Liver (tissue), 3 donors: Measurements from ENCODE around the gene ZBTB17.

Source experiments
- EGR1 ChIP-seq, 2 donors: IDR thresholded peaks; 2 replicates each; pipeline ENCODE4 v1.6.1; 2016 to 2018; ENCODE audit warnings: antibody characterized with exemption in 2 of 2, low read depth in 2 of 2
- HNF4A ChIP-seq, 2 donors: conservative IDR thresholded peaks; 2 replicates each; pipeline ENCODE4 v1.6.1; 2016; ENCODE audit warnings: antibody characterized with exemption in 2 of 2, mild to moderate bottlenecking in 2 of 2
- JUND ChIP-seq, 2 donors: IDR thresholded peaks; 2 replicates each; pipeline ENCODE4 v1.6.1; 2016; ENCODE audit warnings: antibody characterized with exemption in 2 of 2
- RAD21 ChIP-seq, 2 donors: IDR thresholded peaks; 2 replicates each; pipeline ENCODE4 v1.6.1; 2016; ENCODE audit warnings: antibody characterized with exemption in 2 of 2, mild to moderate bottlenecking in 2 of 2
- RXRA ChIP-seq, 2 donors: IDR thresholded peaks; 2 replicates each; pipeline ENCODE4 v1.6.1; 2017 to 2018; ENCODE audit warnings: antibody characterized with exemption in 2 of 2, mild to moderate bottlenecking in 1 of 2
- TAF1 ChIP-seq: conservative IDR thresholded peaks from 2 replicates; pipeline ENCODE4 v1.6.1; 2016; ENCODE audit warnings: antibody characterized with exemption, mild to moderate bottlenecking
- TF ChIP-seq, protein P1 (sequence below): IDR thresholded peaks from 2 replicates; pipeline ENCODE4 v1.6.1; 2016; ENCODE audit warnings: antibody characterized with exemption, mild to moderate bottlenecking
- TF ChIP-seq, protein P2 (sequence below): fragments of 150-350 bp; IDR thresholded peaks from 2 replicates; pipeline ENCODE4 v1.5.1; 2017; ENCODE audit warnings: improper control_type of control experiment, low read depth, low read length; ENCODE audit not compliant: missing input control
- TF ChIP-seq, protein P3 (sequence below): IDR thresholded peaks from 2 replicates; pipeline ENCODE4 v1.6.1; 2016; ENCODE audit warnings: antibody characterized with exemption
- TF ChIP-seq, protein P4 (sequence below): IDR thresholded peaks from 2 replicates; pipeline ENCODE4 v1.6.1; 2016; ENCODE audit warnings: antibody characterized with exemption
- donor health status: healthy.
- donor health status: healthy.

DNA sequence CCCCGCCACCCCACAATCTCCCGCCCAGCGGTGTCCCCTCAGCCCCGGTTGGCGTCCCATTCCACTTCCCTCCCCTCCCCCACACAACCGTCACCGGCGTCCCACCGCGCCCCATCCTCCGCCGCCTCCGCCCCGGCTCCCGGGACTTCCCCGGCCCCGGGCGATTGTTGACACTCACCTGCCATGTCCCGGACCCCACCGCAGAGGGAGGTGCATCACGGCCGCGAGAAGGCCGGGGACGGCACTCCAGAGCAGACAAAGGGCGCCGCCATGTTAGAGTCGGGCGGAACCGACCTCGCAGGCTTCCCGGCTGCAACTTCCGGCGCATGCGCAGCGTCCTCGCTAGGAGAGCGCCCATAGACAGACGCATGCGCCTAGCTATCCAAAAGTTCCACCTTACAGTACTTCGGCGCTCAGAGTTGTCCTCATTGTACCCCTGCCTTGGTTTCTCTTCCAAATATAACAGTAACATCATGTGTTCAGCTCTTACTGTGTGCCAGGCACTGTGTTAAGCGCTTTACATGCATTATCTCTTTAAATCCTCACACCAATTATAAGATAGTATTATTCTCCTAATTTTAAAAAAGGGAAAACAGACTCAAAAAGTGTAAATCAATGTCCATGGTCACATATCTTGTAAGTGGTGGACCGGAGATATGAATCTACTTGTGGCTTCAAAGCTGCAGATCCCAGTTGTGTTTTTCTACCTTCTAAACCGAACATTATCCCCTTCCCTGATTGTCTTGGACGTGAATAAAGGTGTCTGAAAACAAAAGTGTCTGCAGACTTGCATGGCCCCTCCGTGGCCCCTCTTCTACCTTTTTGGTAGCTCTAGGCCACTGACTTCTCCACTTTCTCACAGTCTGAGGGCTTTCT lies at the start of gene ZBTB17:
- TF ChIP-seq, protein P1, sequence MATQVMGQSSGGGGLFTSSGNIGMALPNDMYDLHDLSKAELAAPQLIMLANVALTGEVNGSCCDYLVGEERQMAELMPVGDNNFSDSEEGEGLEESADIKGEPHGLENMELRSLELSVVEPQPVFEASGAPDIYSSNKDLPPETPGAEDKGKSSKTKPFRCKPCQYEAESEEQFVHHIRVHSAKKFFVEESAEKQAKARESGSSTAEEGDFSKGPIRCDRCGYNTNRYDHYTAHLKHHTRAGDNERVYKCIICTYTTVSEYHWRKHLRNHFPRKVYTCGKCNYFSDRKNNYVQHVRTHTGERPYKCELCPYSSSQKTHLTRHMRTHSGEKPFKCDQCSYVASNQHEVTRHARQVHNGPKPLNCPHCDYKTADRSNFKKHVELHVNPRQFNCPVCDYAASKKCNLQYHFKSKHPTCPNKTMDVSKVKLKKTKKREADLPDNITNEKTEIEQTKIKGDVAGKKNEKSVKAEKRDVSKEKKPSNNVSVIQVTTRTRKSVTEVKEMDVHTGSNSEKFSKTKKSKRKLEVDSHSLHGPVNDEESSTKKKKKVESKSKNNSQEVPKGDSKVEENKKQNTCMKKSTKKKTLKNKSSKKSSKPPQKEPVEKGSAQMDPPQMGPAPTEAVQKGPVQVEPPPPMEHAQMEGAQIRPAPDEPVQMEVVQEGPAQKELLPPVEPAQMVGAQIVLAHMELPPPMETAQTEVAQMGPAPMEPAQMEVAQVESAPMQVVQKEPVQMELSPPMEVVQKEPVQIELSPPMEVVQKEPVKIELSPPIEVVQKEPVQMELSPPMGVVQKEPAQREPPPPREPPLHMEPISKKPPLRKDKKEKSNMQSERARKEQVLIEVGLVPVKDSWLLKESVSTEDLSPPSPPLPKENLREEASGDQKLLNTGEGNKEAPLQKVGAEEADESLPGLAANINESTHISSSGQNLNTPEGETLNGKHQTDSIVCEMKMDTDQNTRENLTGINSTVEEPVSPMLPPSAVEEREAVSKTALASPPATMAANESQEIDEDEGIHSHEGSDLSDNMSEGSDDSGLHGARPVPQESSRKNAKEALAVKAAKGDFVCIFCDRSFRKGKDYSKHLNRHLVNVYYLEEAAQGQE, result no peak
- TF ChIP-seq, protein P2, sequence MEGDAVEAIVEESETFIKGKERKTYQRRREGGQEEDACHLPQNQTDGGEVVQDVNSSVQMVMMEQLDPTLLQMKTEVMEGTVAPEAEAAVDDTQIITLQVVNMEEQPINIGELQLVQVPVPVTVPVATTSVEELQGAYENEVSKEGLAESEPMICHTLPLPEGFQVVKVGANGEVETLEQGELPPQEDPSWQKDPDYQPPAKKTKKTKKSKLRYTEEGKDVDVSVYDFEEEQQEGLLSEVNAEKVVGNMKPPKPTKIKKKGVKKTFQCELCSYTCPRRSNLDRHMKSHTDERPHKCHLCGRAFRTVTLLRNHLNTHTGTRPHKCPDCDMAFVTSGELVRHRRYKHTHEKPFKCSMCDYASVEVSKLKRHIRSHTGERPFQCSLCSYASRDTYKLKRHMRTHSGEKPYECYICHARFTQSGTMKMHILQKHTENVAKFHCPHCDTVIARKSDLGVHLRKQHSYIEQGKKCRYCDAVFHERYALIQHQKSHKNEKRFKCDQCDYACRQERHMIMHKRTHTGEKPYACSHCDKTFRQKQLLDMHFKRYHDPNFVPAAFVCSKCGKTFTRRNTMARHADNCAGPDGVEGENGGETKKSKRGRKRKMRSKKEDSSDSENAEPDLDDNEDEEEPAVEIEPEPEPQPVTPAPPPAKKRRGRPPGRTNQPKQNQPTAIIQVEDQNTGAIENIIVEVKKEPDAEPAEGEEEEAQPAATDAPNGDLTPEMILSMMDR, result no peak
- TF ChIP-seq EGR1 (IDR thresholded peaks at IDR 0.05; ENCODE audit: low read depth in 2 of 2) (no peak), TAF1 (no peak), JUND (IDR thresholded peaks at IDR 0.05) (no peak), RXRA (IDR thresholded peaks at IDR 0.05) (peak; percentile 18 to 42), RAD21 (IDR thresholded peaks at IDR 0.05) (peak in 1 of 2 donors; percentile 21), HNF4A (conservative IDR thresholded peaks at IDR 0.05) (peak in 1 of 2 donors; percentile 3)
- TF ChIP-seq, protein P3, sequence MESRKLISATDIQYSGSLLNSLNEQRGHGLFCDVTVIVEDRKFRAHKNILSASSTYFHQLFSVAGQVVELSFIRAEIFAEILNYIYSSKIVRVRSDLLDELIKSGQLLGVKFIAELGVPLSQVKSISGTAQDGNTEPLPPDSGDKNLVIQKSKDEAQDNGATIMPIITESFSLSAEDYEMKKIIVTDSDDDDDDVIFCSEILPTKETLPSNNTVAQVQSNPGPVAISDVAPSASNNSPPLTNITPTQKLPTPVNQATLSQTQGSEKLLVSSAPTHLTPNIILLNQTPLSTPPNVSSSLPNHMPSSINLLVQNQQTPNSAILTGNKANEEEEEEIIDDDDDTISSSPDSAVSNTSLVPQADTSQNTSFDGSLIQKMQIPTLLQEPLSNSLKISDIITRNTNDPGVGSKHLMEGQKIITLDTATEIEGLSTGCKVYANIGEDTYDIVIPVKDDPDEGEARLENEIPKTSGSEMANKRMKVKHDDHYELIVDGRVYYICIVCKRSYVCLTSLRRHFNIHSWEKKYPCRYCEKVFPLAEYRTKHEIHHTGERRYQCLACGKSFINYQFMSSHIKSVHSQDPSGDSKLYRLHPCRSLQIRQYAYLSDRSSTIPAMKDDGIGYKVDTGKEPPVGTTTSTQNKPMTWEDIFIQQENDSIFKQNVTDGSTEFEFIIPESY, result peak; percentile 33
- TF ChIP-seq, protein P4, sequence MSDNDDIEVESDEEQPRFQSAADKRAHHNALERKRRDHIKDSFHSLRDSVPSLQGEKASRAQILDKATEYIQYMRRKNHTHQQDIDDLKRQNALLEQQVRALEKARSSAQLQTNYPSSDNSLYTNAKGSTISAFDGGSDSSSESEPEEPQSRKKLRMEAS, result peak; percentile 17
